DMS 273 (cell line): Measurements from ENCODE around the gene OR2T34.
"Not testable (repeated sequence)": the region's sequence is repeated elsewhere in the genome, so short reads cannot be mapped to it uniquely, and the experiment has no call there.

Experiments
- DNase-seq: peaks from one replicate; lab custom pipeline; 2025; ENCODE audit not compliant: unreplicated experiment; lab: John Stamatoyannopoulos, UW

The OR2T34 gene

GRCh38 chr1:248574657-248575056 lies at the start of gene OR2T34:
Gene OR2T34, minus strand, starts transcription at chr1:248574757. Its CDS starts 0 bp downstream, at chr1:248574757.
- DNase-seq = not testable (repeated sequence)

- DNase-seq = peak; percentile 51
Measured at GRCh38 chr1:248622570-248623001, 48.0 kb upstream of the OR2T34 start.

GRCh38 chr1:248621770-248622169 lies 47.2 kb upstream of the OR2T34 start:
- DNase-seq = no peak

GRCh38 chr1:248618878-248619277 lies 44.3 kb upstream of the OR2T34 start:
- DNase-seq = peak; percentile 71

- no peak for DNase-seq
Measured at GRCh38 chr1:248618119-248618518, 43.6 kb upstream of the OR2T34 start.

- DNase-seq = no peak
Measured at GRCh38 chr1:248613742-248614141, 39.2 kb upstream of the OR2T34 start.

GRCh38 chr1:248611883-248612414 lies 37.4 kb upstream of the OR2T34 start:
- DNase-seq = no peak

GRCh38 chr1:248610301-248610700 lies 35.7 kb upstream of the OR2T34 start:
- DNase-seq = no peak

GRCh38 chr1:248599396-248599795 lies 24.8 kb upstream of the OR2T34 start:
- DNase-seq = no peak

GRCh38 chr1:248597589-248597988 lies 23.0 kb upstream of the OR2T34 start, which contains the start of gene OR2T10:
Gene OR2T10, minus strand, starts transcription at chr1:248597700. Its CDS starts 3,932 bp downstream, at chr1:248593768.
- no peak for DNase-seq

GRCh38 chr1:248596615-248597014 lies 22.1 kb upstream of the OR2T34 start:
- no peak for DNase-seq

GRCh38 chr1:248593226-248593625 lies 18.7 kb upstream of the OR2T34 start:
- DNase-seq = no peak

- DNase-seq = no peak
Measured at GRCh38 chr1:248592655-248593054, 18.1 kb upstream of the OR2T34 start.

- DNase-seq = no peak
Measured at GRCh38 chr1:248590055-248590454, 15.5 kb upstream of the OR2T34 start.

- no peak for DNase-seq
Measured at GRCh38 chr1:248589334-248589733, 14.8 kb upstream of the OR2T34 start.

GRCh38 chr1:248585266-248585665 lies 10.7 kb upstream of the OR2T34 start:
- DNase-seq = no peak

GRCh38 chr1:248576260-248576980 lies 1.9 kb upstream of the OR2T34 start:
- DNase-seq = no peak

- not testable (repeated sequence) for DNase-seq
Measured at GRCh38 chr1:248573856-248574255, 701 bp downstream of the OR2T34 start.

GRCh38 chr1:248572049-248572448 lies 2.5 kb downstream of the OR2T34 start:
- not testable (repeated sequence) for DNase-seq

- DNase-seq = not testable (repeated sequence)
Measured at GRCh38 chr1:248570811-248571210, 3.7 kb downstream of the OR2T34 start.

GRCh38 chr1:248569049-248569448 lies 5.5 kb downstream of the OR2T34 start:
- DNase-seq = not testable (repeated sequence)

GRCh38 chr1:248565530-248566373 lies 8.8 kb downstream of the OR2T34 start:
- DNase-seq = not testable (repeated sequence)
